HEK293T (cell line): ENCODE results near the gene CD27.

Experiments
- FOXA1 ChIP-seq: fragments of 450-650 bp; IDR thresholded peaks from 2 replicates; pipeline ENCODE4 v1.6.1; 2016; ENCODE audit warnings: mild to moderate bottlenecking
- FOXK2 ChIP-seq: fragments of 450-650 bp; IDR thresholded peaks from 2 replicates; pipeline ENCODE4 v1.6.1; 2016; ENCODE audit warnings: mild to moderate bottlenecking
- FOXM1 ChIP-seq: fragments of 450-650 bp; IDR thresholded peaks from 2 replicates; pipeline ENCODE4 v1.6.1; 2017; ENCODE audit warnings: mild to moderate bottlenecking, borderline replicate concordance
- HDGF ChIP-seq: fragments of 450-650 bp; IDR thresholded peaks from 2 replicates; pipeline ENCODE4 v1.6.1; 2017; ENCODE audit warnings: antibody characterized with exemption, borderline replicate concordance
- PKNOX1 ChIP-seq: fragments of 450-650 bp; IDR thresholded peaks from 2 replicates; pipeline ENCODE4 v1.6.1; 2016
- SP1 ChIP-seq: fragments of 450-650 bp; IDR thresholded peaks from 2 replicates; pipeline ENCODE4 v1.6.1; 2017
- ZNF384 ChIP-seq: fragments of 450-650 bp; IDR thresholded peaks from 2 replicates; pipeline ENCODE4 v1.6.1; 2016

- TF ChIP-seq HDGF (no peak), FOXA1 (no peak), SP1 (no peak), ZNF384 (no peak), FOXM1 (no peak), PKNOX1 (no peak), FOXK2 (no peak)
These were observed 40.4 kb upstream of the CD27 start for GRCh38 chr12:6404390-6404789.
